MM.1S (cell line): ENCODE measurements around the gene WWTR1.

Experiments
- DNase-seq: peaks from one replicate; pipeline ENCODE4 v3.0.0-alpha.2; 2015
- H2AFZ ChIP-seq: fragments of 300-600 bp; sonication (generic); 2 replicates; pipeline ENCODE4 v1.6.0; 2016; ENCODE audit warnings: antibody characterized with exemption, low read length
- H3F3A ChIP-seq: fragments of 300-600 bp; sonication (generic); 2 replicates; pipeline ENCODE4 v1.6.1; 2016; ENCODE audit warnings: mild to moderate bottlenecking, antibody characterized with exemption, low read length, moderate library complexity, mixed read lengths; ENCODE audit not compliant: insufficient read depth
- H3K27ac ChIP-seq: fragments of 300-600 bp; sonication (generic); 2 replicates; pipeline ENCODE4 v1.5.1; 2016; ENCODE audit warnings: mild to moderate bottlenecking, low read length
- H3K27me3 ChIP-seq: fragments of 300-600 bp; sonication (generic); replicated peaks from 2 replicates; pipeline ENCODE4 v1.6.0; 2016; ENCODE audit warnings: low read length; ENCODE audit not compliant: insufficient read depth
- H3K36me3 ChIP-seq: fragments of 300-600 bp; sonication (generic); replicated peaks from 2 replicates; pipeline ENCODE4 v1.6.1; 2016; ENCODE audit warnings: mild to moderate bottlenecking, low read length, mixed read lengths; ENCODE audit not compliant: insufficient read depth
- H3K4me1 ChIP-seq: fragments of 300-600 bp; sonication (generic); 2 replicates; pipeline ENCODE4 v1.6.1; 2016; ENCODE audit warnings: low read length, mixed read lengths
- H3K4me2 ChIP-seq: fragments of 300-600 bp; sonication (generic); 2 replicates; pipeline ENCODE4 v1.6.0; 2016; ENCODE audit warnings: low read depth, low read length
- H3K4me3 ChIP-seq: fragments of 300-600 bp; sonication (generic); 2 replicates; pipeline ENCODE4 v1.5.1; 2016; ENCODE audit warnings: low read length, mixed read lengths
- H3K79me2 ChIP-seq: fragments of 300-600 bp; sonication (generic); 2 replicates; pipeline ENCODE4 v1.6.1; 2016; ENCODE audit warnings: mixed run types, low read length, mixed read lengths
- H3K9ac ChIP-seq: fragments of 300-600 bp; sonication (generic); 2 replicates; pipeline ENCODE4 v1.6.1; 2016; ENCODE audit warnings: low read length, mixed read lengths
- H3K9me2 ChIP-seq: fragments of 300-600 bp; sonication (generic); replicated peaks from 2 replicates; pipeline ENCODE4 v1.6.1; 2016; ENCODE audit warnings: mild to moderate bottlenecking, low read length, mixed read lengths; ENCODE audit not compliant: insufficient read depth
- H3K9me3 ChIP-seq: fragments of 300-600 bp; sonication (generic); replicated peaks from 2 replicates; pipeline ENCODE4 v1.6.1; 2016; ENCODE audit warnings: mild to moderate bottlenecking, low read length, mixed read lengths; ENCODE audit not compliant: insufficient read depth
- H4K20me1 ChIP-seq: fragments of 300-600 bp; sonication (generic); 2 replicates; pipeline ENCODE4 v1.6.1; 2016; ENCODE audit warnings: mild to moderate bottlenecking, low read length, moderate library complexity, mixed read lengths; ENCODE audit not compliant: insufficient read depth
- EZH2 ChIP-seq: fragments of 300-600 bp; sonication (generic); optimal IDR thresholded peaks from 2 replicates; pipeline ENCODE3; 2017; ENCODE audit warnings: low read depth, mild to moderate bottlenecking, antibody characterized with exemption, low read length, mixed read lengths
- EZH2phosphoT487 ChIP-seq: fragments of 300-600 bp; sonication (generic); IDR thresholded peaks from 2 replicates; pipeline ENCODE4 v1.6.1; 2018; ENCODE audit warnings: antibody characterized with exemption, low read length
- TF ChIP-seq, protein P1 (sequence below): fragments of 300-600 bp; sonication (generic); IDR thresholded peaks from 2 replicates; pipeline ENCODE4 v1.5.1; 2016; ENCODE audit warnings: antibody characterized with exemption, low read length, mixed read lengths

Gene WWTR1

DNA sequence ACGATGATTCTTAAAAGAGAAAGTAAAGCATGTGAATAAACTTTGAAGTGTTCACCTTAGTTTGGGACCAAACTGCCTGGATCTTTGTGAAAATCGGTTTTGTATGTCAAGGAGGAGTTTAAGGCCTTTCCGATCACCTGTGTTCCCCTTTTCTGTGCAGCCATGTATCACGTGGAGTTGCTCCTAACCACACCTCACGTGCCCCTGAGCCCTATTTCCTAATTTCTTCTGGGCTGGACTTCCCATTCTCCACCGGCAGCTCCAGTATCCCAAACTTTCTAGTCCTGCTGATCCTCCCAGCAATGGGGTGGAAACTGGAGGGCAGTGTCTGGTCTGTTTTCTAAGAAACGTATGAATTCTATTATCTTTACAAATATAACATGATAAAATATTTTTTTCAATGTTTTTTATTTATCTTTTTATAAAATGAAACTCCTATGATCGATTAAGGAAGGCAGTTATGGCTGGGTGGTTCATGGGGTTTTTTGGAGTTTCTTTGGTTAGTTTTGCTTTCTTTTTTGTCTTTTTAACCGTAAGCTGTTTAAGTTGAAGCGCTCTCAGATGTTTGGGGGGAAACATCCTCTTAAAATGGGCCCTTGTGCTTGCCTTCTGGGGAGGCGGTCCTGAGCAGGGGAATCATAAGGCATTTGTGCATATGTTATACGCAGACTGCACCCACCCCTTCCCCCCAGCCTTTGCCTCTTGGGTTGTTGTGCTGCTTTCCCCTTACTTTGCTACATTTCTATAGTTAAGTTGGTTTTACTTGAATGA lies 43.6 kb upstream of the WWTR1 start:
- Histone ChIP-seq H2AFZ (peak overlapping the region; percentile 67), H3K9ac (no peak overlapping the region), H3K4me3 (peak overlapping the region; percentile 40; the same call in 1 of the 2 replicates), H3K27ac (no peak overlapping the region), H3K4me1 (no peaks in the 10 kb centered on the region), H3K27me3 (no peaks in the 10 kb centered on the region), H3K36me3 (no peaks in the 10 kb centered on the region), H3K9me3 (no peaks in the 10 kb centered on the region), H3F3A (no peaks in the 10 kb centered on the region; the same call in 1 of the 2 replicates), H3K9me2 (no peaks in the 10 kb centered on the region), H3K79me2 (no peaks in the 10 kb centered on the region), H3K4me2 (peak overlapping the region; percentile 58), H4K20me1 (no peaks in the 10 kb centered on the region)
- TF ChIP-seq, protein P1, sequence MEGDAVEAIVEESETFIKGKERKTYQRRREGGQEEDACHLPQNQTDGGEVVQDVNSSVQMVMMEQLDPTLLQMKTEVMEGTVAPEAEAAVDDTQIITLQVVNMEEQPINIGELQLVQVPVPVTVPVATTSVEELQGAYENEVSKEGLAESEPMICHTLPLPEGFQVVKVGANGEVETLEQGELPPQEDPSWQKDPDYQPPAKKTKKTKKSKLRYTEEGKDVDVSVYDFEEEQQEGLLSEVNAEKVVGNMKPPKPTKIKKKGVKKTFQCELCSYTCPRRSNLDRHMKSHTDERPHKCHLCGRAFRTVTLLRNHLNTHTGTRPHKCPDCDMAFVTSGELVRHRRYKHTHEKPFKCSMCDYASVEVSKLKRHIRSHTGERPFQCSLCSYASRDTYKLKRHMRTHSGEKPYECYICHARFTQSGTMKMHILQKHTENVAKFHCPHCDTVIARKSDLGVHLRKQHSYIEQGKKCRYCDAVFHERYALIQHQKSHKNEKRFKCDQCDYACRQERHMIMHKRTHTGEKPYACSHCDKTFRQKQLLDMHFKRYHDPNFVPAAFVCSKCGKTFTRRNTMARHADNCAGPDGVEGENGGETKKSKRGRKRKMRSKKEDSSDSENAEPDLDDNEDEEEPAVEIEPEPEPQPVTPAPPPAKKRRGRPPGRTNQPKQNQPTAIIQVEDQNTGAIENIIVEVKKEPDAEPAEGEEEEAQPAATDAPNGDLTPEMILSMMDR, result no peak
- TF ChIP-seq EZH2phosphoT487, result no peak
- no peak for DNase-seq

DNA sequence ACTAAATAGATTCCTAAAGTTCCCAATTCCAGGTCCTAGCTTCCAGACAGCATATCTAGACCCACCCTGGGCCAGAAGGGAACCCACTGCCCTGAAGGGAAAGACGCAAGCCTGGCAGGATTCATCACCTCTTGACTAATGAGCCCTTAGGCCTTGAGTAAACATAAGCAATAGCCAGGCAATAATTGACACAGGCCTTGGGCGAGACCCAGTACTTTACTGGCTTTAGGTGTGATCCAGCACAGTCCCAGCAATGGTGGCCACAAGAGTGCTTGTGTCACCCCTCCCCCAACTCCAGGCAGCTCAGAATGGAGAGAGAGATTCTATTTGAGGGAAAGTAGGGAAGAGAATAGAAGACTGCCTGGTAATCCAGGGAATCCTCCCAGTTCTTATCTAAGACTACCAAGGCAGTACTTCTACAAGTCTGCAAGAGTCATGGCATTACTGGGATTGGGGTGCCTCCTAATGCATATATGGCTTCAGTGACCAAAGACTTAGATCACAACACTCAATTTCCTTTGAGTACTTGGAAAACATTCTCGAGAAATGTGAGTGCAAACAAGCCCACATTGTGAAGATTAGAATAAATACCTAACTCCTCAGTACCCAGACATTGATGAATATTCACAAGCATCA lies 30.4 kb upstream of the WWTR1 start:
- Histone ChIP-seq H3K79me2 (no peaks in the 10 kb centered on the region), H3K4me1 (no peaks in the 10 kb centered on the region), H3K9ac (no peak overlapping the region), H3K9me2 (no peaks in the 10 kb centered on the region), H3K27me3 (no peaks in the 10 kb centered on the region), H2AFZ (no peak overlapping the region), H3K4me3 (no peak overlapping the region), H3K36me3 (no peaks in the 10 kb centered on the region), H4K20me1 (no peaks in the 10 kb centered on the region), H3K27ac (no peak overlapping the region), H3K9me3 (no peaks in the 10 kb centered on the region), H3K4me2 (no peak overlapping the region), H3F3A (no peaks in the 10 kb centered on the region)
- TF ChIP-seq, protein P1, result no peak
- TF ChIP-seq EZH2phosphoT487 (no peak), EZH2 (no peak)
- DNase-seq, result no peak

DNA sequence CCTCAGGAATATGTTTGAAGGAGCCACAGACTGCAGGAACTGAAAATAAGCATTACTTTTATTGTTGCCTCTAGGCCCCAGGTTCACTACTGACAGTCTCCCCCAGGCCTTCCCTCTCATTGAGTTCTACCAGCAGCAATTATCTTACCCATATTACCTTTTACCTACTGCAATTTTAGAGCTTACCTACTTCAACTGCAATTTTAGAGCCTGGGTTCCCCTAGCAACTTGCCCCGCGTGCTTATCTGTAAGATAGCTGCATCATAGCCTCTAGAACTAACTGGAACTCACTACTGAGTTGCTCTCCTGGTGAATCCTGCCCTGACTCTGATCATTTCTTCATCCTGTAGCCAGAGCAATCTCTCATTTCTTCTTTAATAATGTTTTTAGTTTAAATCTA lies 29.2 kb upstream of the WWTR1 start:
- Histone ChIP-seq H3K9ac (no peak overlapping the region), H3K9me2 (no peaks in the 10 kb centered on the region), H3K79me2 (no peaks in the 10 kb centered on the region), H3F3A (no peaks in the 10 kb centered on the region), H3K4me3 (no peak overlapping the region), H3K9me3 (no peaks in the 10 kb centered on the region), H4K20me1 (no peaks in the 10 kb centered on the region), H3K4me2 (no peak overlapping the region), H3K27ac (no peak overlapping the region), H3K4me1 (no peaks in the 10 kb centered on the region), H3K27me3 (no peaks in the 10 kb centered on the region), H2AFZ (no peak overlapping the region), H3K36me3 (no peaks in the 10 kb centered on the region)
- no peak for DNase-seq
- no peak for TF ChIP-seq EZH2
- TF ChIP-seq, protein P1, result no peak
- no peak for TF ChIP-seq EZH2phosphoT487
